Measurements from ENCODE around the gene MTCP1. TPM values are rescaled to one million over a fixed set of nuclear protein-coding genes. Genes with fewer than 3 reads are reported as not detected.

The MTCP1 gene
- total and polyA plus RNA-seq, 2 experiments from 2014 or later = 0.83 to 17.7 TPM

- Histone ChIP-seq H3K4me1 (ENCODE audit: insufficient read depth) (peaks cover 5% of the 10 kb centered on the region; the same call in 1 of the 2 replicates), H3K4me2 (no peak overlapping the region)
Measured at GRCh38 chrX:155048977-155049619, 21.8 kb downstream of the MTCP1 start.

DNA sequence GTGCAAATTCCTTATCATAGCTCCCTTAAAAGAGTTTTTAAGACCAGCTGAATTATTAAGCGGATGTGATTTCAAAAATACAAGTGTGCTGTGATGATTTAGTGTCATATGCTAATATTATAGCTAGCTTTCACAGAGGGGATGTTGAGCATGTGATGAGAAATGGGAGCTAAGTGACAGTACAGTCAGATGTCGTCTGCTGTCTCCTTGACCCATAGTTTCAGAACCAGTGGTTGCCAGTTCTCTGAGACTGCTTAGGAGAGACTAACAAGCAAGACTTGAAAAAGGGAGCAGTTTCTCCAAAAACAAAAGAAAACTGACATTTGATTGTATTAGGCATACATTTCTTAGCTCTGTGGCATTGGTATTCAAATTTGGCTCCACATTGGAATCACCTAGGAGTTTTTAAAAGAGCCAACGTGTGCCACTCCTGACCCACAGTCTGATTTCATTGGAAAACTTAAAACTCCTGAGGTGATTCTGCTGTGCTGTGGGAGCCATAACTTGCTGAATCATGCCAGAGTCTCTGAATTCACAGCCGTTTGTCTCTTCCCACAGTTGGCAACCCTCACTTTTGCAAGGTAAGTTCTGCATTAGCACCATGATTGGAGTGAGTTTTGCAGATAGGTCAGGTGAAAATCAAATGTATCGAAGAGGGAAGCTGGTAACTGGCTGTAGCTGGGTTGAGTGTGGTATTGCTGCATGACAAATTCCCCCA lies 24.0 kb downstream of the MTCP1 start:
- Histone ChIP-seq H3F3A (replicated peaks; ENCODE audit: low read depth) (no peaks in the 10 kb centered on the region), H3K9me2 (ENCODE audit: insufficient read depth) (no peaks in the 10 kb centered on the region), H2AFZ (no peak overlapping the region), H3K4me3 (no peak overlapping the region), H3K79me2 (replicated peaks; ENCODE audit: insufficient read depth) (no peaks in the 10 kb centered on the region), H4K20me1 (replicated peaks; ENCODE audit: insufficient read depth) (no peaks in the 10 kb centered on the region), H3K36me3 (ENCODE audit: insufficient read depth) (no peaks in the 10 kb centered on the region), H3K4me2 (no peak overlapping the region), H3K27me3 (ENCODE audit: insufficient read depth) (no peaks in the 10 kb centered on the region), H3K4me1 (ENCODE audit: insufficient read depth) (peaks cover 5% of the 10 kb centered on the region; the same call in 1 of the 2 replicates), H3K27ac (ENCODE audit: low read depth) (no peak overlapping the region)
- no peaks in the 10 kb centered on the region for H3K9me3 Mint-ChIP-seq
- no peak for ATAC-seq
- no peak for DNase-seq (ENCODE audit: low spot score)
- H3K27me3 Mint-ChIP-seq (ENCODE audit: insufficient read depth, low read depth, poor library complexity) = peaks cover 3% of the 10 kb centered on the region
- H3K4me1 Mint-ChIP-seq = peaks cover 29% of the 10 kb centered on the region; the same call in 2 of the 3 replicates
- peak overlapping the region; percentile 85; the same call in 1 of the 2 replicates for H3K27ac Mint-ChIP-seq
- H3K36me3 Mint-ChIP-seq (ENCODE audit: low read depth) = peaks cover 3% of the 10 kb centered on the region; the same call in 1 of the 3 replicates
- H3K4me3 Mint-ChIP-seq = no peak overlapping the region
- TF ChIP-seq EZH2phosphoT487 (IDR thresholded peaks at IDR 0.05; ENCODE audit: unreplicated experiment) (no peak), STAT1 (IDR thresholded peaks at IDR 0.05; ENCODE audit: unreplicated experiment) (no peak), JUNB (IDR thresholded peaks at IDR 0.05; ENCODE audit: unreplicated experiment) (no peak), CREB1 (CRISPR knock-in tag; IDR thresholded peaks at IDR 0.05; ENCODE audit: low read depth) (no peak)
- TF ChIP-seq, protein P1, sequence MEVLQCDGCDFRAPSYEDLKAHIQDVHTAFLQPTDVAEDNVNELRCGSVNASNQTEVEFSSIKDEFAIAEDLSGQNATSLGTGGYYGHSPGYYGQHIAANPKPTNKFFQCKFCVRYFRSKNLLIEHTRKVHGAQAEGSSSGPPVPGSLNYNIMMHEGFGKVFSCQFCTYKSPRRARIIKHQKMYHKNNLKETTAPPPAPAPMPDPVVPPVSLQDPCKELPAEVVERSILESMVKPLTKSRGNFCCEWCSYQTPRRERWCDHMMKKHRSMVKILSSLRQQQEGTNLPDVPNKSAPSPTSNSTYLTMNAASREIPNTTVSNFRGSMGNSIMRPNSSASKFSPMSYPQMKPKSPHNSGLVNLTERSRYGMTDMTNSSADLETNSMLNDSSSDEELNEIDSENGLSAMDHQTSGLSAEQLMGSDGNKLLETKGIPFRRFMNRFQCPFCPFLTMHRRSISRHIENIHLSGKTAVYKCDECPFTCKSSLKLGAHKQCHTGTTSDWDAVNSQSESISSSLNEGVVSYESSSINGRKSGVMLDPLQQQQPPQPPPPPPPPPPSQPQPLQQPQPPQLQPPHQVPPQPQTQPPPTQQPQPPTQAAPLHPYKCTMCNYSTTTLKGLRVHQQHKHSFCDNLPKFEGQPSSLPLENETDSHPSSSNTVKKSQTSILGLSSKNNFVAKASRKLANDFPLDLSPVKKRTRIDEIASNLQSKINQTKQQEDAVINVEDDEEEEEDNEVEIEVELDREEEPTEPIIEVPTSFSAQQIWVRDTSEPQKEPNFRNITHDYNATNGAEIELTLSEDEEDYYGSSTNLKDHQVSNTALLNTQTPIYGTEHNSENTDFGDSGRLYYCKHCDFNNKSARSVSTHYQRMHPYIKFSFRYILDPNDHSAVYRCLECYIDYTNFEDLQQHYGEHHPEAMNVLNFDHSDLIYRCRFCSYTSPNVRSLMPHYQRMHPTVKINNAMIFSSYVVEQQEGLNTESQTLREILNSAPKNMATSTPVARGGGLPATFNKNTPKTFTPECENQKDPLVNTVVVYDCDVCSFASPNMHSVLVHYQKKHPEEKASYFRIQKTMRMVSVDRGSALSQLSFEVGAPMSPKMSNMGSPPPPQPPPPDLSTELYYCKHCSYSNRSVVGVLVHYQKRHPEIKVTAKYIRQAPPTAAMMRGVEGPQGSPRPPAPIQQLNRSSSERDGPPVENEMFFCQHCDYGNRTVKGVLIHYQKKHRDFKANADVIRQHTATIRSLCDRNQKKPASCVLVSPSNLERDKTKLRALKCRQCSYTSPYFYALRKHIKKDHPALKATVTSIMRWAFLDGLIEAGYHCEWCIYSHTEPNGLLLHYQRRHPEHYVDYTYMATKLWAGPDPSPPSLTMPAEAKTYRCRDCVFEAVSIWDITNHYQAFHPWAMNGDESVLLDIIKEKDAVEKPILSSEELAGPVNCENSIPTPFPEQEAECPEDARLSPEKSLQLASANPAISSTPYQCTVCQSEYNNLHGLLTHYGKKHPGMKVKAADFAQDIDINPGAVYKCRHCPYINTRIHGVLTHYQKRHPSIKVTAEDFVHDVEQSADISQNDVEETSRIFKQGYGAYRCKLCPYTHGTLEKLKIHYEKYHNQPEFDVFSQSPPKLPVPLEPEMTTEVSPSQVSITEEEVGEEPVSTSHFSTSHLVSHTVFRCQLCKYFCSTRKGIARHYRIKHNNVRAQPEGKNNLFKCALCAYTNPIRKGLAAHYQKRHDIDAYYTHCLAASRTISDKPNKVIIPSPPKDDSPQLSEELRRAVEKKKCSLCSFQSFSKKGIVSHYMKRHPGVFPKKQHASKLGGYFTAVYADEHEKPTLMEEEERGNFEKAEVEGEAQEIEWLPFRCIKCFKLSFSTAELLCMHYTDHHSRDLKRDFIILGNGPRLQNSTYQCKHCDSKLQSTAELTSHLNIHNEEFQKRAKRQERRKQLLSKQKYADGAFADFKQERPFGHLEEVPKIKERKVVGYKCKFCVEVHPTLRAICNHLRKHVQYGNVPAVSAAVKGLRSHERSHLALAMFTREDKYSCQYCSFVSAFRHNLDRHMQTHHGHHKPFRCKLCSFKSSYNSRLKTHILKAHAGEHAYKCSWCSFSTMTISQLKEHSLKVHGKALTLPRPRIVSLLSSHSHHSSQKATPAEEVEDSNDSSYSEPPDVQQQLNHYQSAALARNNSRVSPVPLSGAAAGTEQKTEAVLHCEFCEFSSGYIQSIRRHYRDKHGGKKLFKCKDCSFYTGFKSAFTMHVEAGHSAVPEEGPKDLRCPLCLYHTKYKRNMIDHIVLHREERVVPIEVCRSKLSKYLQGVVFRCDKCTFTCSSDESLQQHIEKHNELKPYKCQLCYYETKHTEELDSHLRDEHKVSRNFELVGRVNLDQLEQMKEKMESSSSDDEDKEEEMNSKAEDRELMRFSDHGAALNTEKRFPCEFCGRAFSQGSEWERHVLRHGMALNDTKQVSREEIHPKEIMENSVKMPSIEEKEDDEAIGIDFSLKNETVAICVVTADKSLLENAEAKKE (CRISPR knock-in tag; IDR thresholded peaks at IDR 0.05) = no peak

More at GRCh38 chrX:155048977-155049619, 21.8 kb downstream of the MTCP1 start:
- Histone ChIP-seq H3K36me3 (ENCODE audit: insufficient read depth) (no peaks in the 10 kb centered on the region), H2AFZ (no peak overlapping the region), H3K4me3 (no peak overlapping the region), H3K9me2 (ENCODE audit: insufficient read depth) (no peaks in the 10 kb centered on the region), H3K27ac (ENCODE audit: low read depth) (no peak overlapping the region), H3K27me3 (ENCODE audit: insufficient read depth) (no peaks in the 10 kb centered on the region), H3F3A (replicated peaks; ENCODE audit: low read depth) (no peaks in the 10 kb centered on the region), H3K79me2 (replicated peaks; ENCODE audit: insufficient read depth) (no peaks in the 10 kb centered on the region), H4K20me1 (replicated peaks; ENCODE audit: insufficient read depth) (no peaks in the 10 kb centered on the region)
- Mint-ChIP-seq H3K36me3 (ENCODE audit: low read depth) (0 out of 3 replicates have a peak, but pooled peaks cover 8% of the 10 kb centered on the region), H3K27ac (no peak overlapping the region), H3K27me3 (ENCODE audit: insufficient read depth, low read depth, poor library complexity) (peaks cover 3% of the 10 kb centered on the region), H3K4me3 (no peak overlapping the region), H3K9me3 (no peaks in the 10 kb centered on the region), H3K4me1 (peaks cover 29% of the 10 kb centered on the region; the same call in 2 of the 3 replicates)
- no peak for TF ChIP-seq ZNF331 (CRISPR knock-in tag; IDR thresholded peaks at IDR 0.05; ENCODE audit: low read depth)
- TF ChIP-seq CTCF (conservative IDR thresholded peaks at IDR 0.05; ENCODE audit: low read depth in 2 of 2) = peak; percentile 64 to 81
- DNase-seq (ENCODE audit: low spot score) = peak; percentile 75
- peak; percentile 92 for ATAC-seq
